H1 (cell line): ENCODE results near the gene TASOR2. TPM values are rescaled to one million over a fixed set of nuclear protein-coding genes. Genes with fewer than 3 reads are reported as not detected.

Source experiments
- CTCF ChIA-PET: fragments of 300-600 bp; sonication (Branson Sonifier 250); formaldehyde crosslinking; loops from one replicate; lab custom pipeline; 2021; ENCODE audit not compliant: partially characterized antibody; lab: Charles Lee
- POLR2A ChIA-PET: fragments of 300-600 bp; sonication (Branson Sonifier 250); formaldehyde crosslinking; loops from one replicate; lab custom pipeline; 2021; ENCODE audit warnings: inconsistent platforms; ENCODE audit not compliant: partially characterized antibody; lab: Charles Lee
- DNase-seq, 2 experiments: peaks; one replicate each; pipeline versions ENCODE4 v3.0.0 to v3.0.0-alpha.2; 2010 to 2022; ENCODE audit warnings: low spot score in 2 of 2, low read depth in 1 of 2, mixed read lengths in 1 of 2
- FAIRE-seq: peaks from 2 replicates; lab custom pipeline; 2011; peaks lifted over from hg19 to GRCh38; lab: Jason Lieb, UNC
- H2AFZ ChIP-seq: 2 replicates; pipeline ENCODE4 v1.8.1; 2012; ENCODE audit warnings: low read length, inconsistent platforms
- H2AK5ac ChIP-seq: 2 replicates; pipeline ENCODE4 v1.6.1; 2013; ENCODE audit warnings: low read depth, low read length
- H2BK120ac ChIP-seq: replicated peaks from 2 replicates; pipeline ENCODE3; 2013; ENCODE audit warnings: low read depth, low read length, inconsistent platforms
- H2BK12ac ChIP-seq: 2 replicates; pipeline ENCODE4 v1.6.1; 2013; ENCODE audit warnings: low read depth, low read length
- H2BK15ac ChIP-seq: 2 replicates; pipeline ENCODE4 v1.6.1; 2013; ENCODE audit warnings: low read length
- H2BK20ac ChIP-seq: 2 replicates; pipeline ENCODE4 v1.6.1; 2013; ENCODE audit warnings: low read length
- H2BK5ac ChIP-seq: 2 replicates; pipeline ENCODE4 v1.6.1; 2013; ENCODE audit warnings: low read depth, low read length
- H3K14ac ChIP-seq: 2 replicates; pipeline ENCODE4 v1.6.1; 2013; ENCODE audit warnings: inconsistent platforms; ENCODE audit not compliant: insufficient read length
- H3K18ac ChIP-seq: 2 replicates; pipeline ENCODE4 v1.6.1; 2013; ENCODE audit warnings: low read length; ENCODE audit errors: extremely low read depth
- H3K23ac ChIP-seq: 2 replicates; pipeline ENCODE4 v1.6.1; 2013; ENCODE audit warnings: inconsistent platforms; ENCODE audit not compliant: insufficient read length
- H3K23me2 ChIP-seq: 2 replicates; pipeline ENCODE4 v1.6.1; 2013; ENCODE audit warnings: low read depth, low read length
- H3K27ac ChIP-seq: 2 replicates; pipeline ENCODE4 v1.6.1; 2011; ENCODE audit warnings: low read depth, low read length, inconsistent platforms
- H3K27me3 ChIP-seq, 4 experiments: replicated peaks in 1 of 4; 1 replicate in 1 of 4; 2 replicates in 3 of 4; pipeline versions ENCODE4 v1.6.1 to v1.8.1; 2011 to 2013; ENCODE audit warnings: low read length in 3 of 4, mild to moderate bottlenecking in 3 of 4, inconsistent platforms in 2 of 4, mixed read lengths in 2 of 4, moderate library complexity in 1 of 4; ENCODE audit not compliant: control insufficient read depth in 3 of 4, insufficient read depth in 3 of 4; ENCODE audit errors: extremely low read depth in 1 of 4
- H3K36me3 ChIP-seq, 4 experiments: 2 replicates each; pipeline versions ENCODE4 v1.6.1 to v1.8.1; 2011 to 2013; ENCODE audit warnings: mild to moderate bottlenecking in 4 of 4, low read length in 3 of 4, moderate library complexity in 2 of 4, control low read depth in 1 of 4, inconsistent platforms in 1 of 4; ENCODE audit not compliant: insufficient read depth in 4 of 4, control insufficient read depth in 2 of 4
- H3K4ac ChIP-seq: replicated peaks from 2 replicates; pipeline ENCODE3; 2013; ENCODE audit warnings: low read length, low read depth, mixed read lengths, inconsistent platforms; ENCODE audit not compliant: insufficient read length
- H3K4me1 ChIP-seq, 4 experiments: replicated peaks in 1 of 4; 1 replicate in 1 of 4; 2 replicates in 3 of 4; pipeline versions ENCODE4 v1.6.1 to v1.8.1; 2011 to 2013; ENCODE audit warnings: low read length in 3 of 4, inconsistent platforms in 2 of 4, mixed read lengths in 1 of 4; ENCODE audit not compliant: insufficient read depth in 4 of 4, control insufficient read depth in 3 of 4
- H3K4me2 ChIP-seq, 2 experiments: 2 replicates each; pipeline versions ENCODE4 v1.6.1 to v1.8.1; 2011 to 2013; ENCODE audit warnings: low read depth in 2 of 2, low read length in 2 of 2, control low read depth in 1 of 2, inconsistent platforms in 1 of 2, mild to moderate bottlenecking in 1 of 2; ENCODE audit not compliant: insufficient read depth in 1 of 2
- H3K4me3 ChIP-seq, 4 experiments: fragments of 200-600, 300-600 bp in 1 of 4; sonication (generic), shearing (Covaris generic), sonication (Bioruptor Twin) in 1 of 4; 2 replicates each; pipeline versions ENCODE4 v1.5.1 to v1.8.1; 2011 to 2016; ENCODE audit warnings: low read length in 4 of 4, low read depth in 3 of 4, control low read depth in 2 of 4, inconsistent platforms in 2 of 4, mild to moderate bottlenecking in 2 of 4, mixed read lengths in 1 of 4, moderate library complexity in 1 of 4; ENCODE audit not compliant: insufficient read depth in 2 of 4; ENCODE audit errors: extremely low read depth in 1 of 4
- H3K56ac ChIP-seq: replicated peaks from 2 replicates; pipeline ENCODE3; 2013; ENCODE audit warnings: low read depth, mild to moderate bottlenecking, mixed read lengths, low read length, inconsistent platforms; ENCODE audit not compliant: insufficient read length
- H3K79me1 ChIP-seq: 2 replicates; pipeline ENCODE4 v1.6.1; 2013; ENCODE audit warnings: low read depth, low read length, control low read depth
- H3K79me2 ChIP-seq, 2 experiments: 2 replicates each; pipeline versions ENCODE4 v1.6.1 to v1.8.1; 2012 to 2013; ENCODE audit warnings: low read length in 2 of 2, mild to moderate bottlenecking in 2 of 2, inconsistent platforms in 1 of 2; ENCODE audit not compliant: insufficient read depth in 2 of 2, control insufficient read depth in 1 of 2
- H3K9ac ChIP-seq, 4 experiments: replicated peaks in 1 of 4; 1 replicate in 1 of 4; 2 replicates in 3 of 4; pipeline versions ENCODE4 v1.6.1 to v1.8.1; 2011 to 2013; ENCODE audit warnings: low read depth in 3 of 4, low read length in 3 of 4, control low read depth in 2 of 4, mild to moderate bottlenecking in 2 of 4, moderate library complexity in 2 of 4, inconsistent platforms in 1 of 4; ENCODE audit errors: extremely low read depth in 1 of 4
- H3K9me3 ChIP-seq, 2 experiments: 2 replicates each; pipeline versions ENCODE4 v1.6.1 to v1.8.1; 2012 to 2013; ENCODE audit warnings: mild to moderate bottlenecking in 2 of 2, moderate library complexity in 2 of 2, control low read depth in 1 of 2, inconsistent platforms in 1 of 2, low read depth in 1 of 2, low read length in 1 of 2, mixed read lengths in 1 of 2; ENCODE audit not compliant: insufficient read depth in 2 of 2
- H4K20me1 ChIP-seq, 2 experiments: replicated peaks in 1 of 2; 2 replicates each; pipeline versions ENCODE3 to v1.8.1; 2011 to 2013; ENCODE audit warnings: inconsistent platforms in 2 of 2, low read length in 2 of 2, mild to moderate bottlenecking in 1 of 2; ENCODE audit not compliant: insufficient read depth in 2 of 2, control insufficient read depth in 1 of 2
- H4K5ac ChIP-seq: 2 replicates; pipeline ENCODE4 v1.6.1; 2013; ENCODE audit warnings: low read length, low read depth, mixed read lengths, inconsistent platforms; ENCODE audit not compliant: insufficient read length
- H4K8ac ChIP-seq: 2 replicates; pipeline ENCODE4 v1.8.0; 2013; ENCODE audit warnings: mild to moderate bottlenecking, moderate library complexity, low read length, inconsistent platforms; ENCODE audit not compliant: insufficient read depth; ENCODE audit errors: extremely low read depth
- H4K91ac ChIP-seq: replicated peaks from 2 replicates; pipeline ENCODE3; 2013; ENCODE audit warnings: low read length, mixed read lengths, inconsistent platforms; ENCODE audit not compliant: insufficient read length
- CBX8 ChIP-seq: fragments of 300-800, 300-1000 bp; sonication (generic); IDR thresholded peaks from 2 replicates; pipeline ENCODE4 v1.7.1; 2016; ENCODE audit warnings: low read depth, low read length, borderline replicate concordance
- CTBP2 ChIP-seq: IDR thresholded peaks from 2 replicates; pipeline ENCODE4 v1.7.0; 2011; ENCODE audit warnings: borderline replicate concordance, mild to moderate bottlenecking, moderate library complexity, mixed read lengths, low read length; ENCODE audit not compliant: insufficient read depth, insufficient read length
- POLR2AphosphoS5 ChIP-seq: IDR thresholded peaks from 2 replicates; pipeline ENCODE4 v1.6.1; 2011; ENCODE audit warnings: low read depth, low read length
- TAF7 ChIP-seq: optimal IDR thresholded peaks from 2 replicates; pipeline ENCODE3; 2011; ENCODE audit warnings: low read depth, mild to moderate bottlenecking, inconsistent platforms, low read length, moderate library complexity, borderline replicate concordance
- WGBS, 2 experiments: shearing (Covaris generic) in 1 of 2; methylation state at CpG; one replicate each; pipeline versions ENCODE4 v1.1.6 to v1.1.7; 2013 to 2015; ENCODE audit warnings: low lambda C conversion rate in 2 of 2, mixed read lengths in 2 of 2, inconsistent platforms in 1 of 2, low coverage in 1 of 2, missing lambda C conversion rate in 1 of 2; ENCODE audit not compliant: insufficient replicate concordance in 2 of 2, insufficient coverage in 1 of 2, insufficient read length in 1 of 2; ENCODE audit errors: extremely low coverage in 1 of 2, missing lambda C conversion rate in 1 of 2; 5-methylcytosine and 5-hydroxymethylcytosine counted together
- polyA plus RNA-seq, 7 experiments: library from polyadenylated mRNA; depleted of rRNA in 3 of 7; stranded (reverse) in 5 of 7; unstranded in 2 of 7; fragments of >200 nt in 5 of 7; fragments of 200-250 nt in 2 of 7; gene quantifications; 1 replicate in 5 of 7; 2 replicates in 1 of 7; 4 replicates in 1 of 7; pipeline versions ENCODE4 v1.2.1 to v1.2.3, GENCODE V29; 2011 to 2013; ENCODE audit warnings: missing spikeins in 2 of 7, mixed read lengths in 2 of 7
- total RNA-seq: library from RNA; stranded (reverse); fragmentation: NEBNext Ultra II Directional; extraction: Animal tissue kit (Norgen Biotek cat#: 25700); gene quantifications from 2 replicates; pipeline ENCODE4 v1.2.1, GENCODE V29; 2021

The TASOR2 gene
- total and polyA plus RNA-seq, 2 of the 8 experiments (the other 6 are each of a cell fraction or from before 2014, with no cell fraction given): 13.1 to 74.9 TPM

GRCh38 chr10:5723692-5724091 lies 39.1 kb downstream of the TASOR2 start:
- no peak overlapping the region for H2AFZ ChIP-seq
- H2BK120ac ChIP-seq: no peak overlapping the region
- H3K79me1 ChIP-seq: no peaks in the 10 kb centered on the region
- H3K27me3 ChIP-seq: no peaks in the 10 kb centered on the region
- no peaks in the 10 kb centered on the region for H3K9me3 ChIP-seq
- H3K18ac ChIP-seq: no peak overlapping the region
- H4K91ac ChIP-seq: no peak overlapping the region
- 90% methylated on average over 2 of the region's 2 CpGs; no CpG with 5 or more reads in 1 of the 2 experiments for WGBS, 2 experiments
- H2BK5ac ChIP-seq: no peak overlapping the region
- no peak overlapping the region for H3K4me2 ChIP-seq
- TF ChIP-seq TAF7 (no peak), CBX8 (no peak), CTBP2 (no peak), POLR2AphosphoS5 (no peak)
- no peak overlapping the region for H4K8ac ChIP-seq
- no peak overlapping the region for H3K56ac ChIP-seq
- POLR2A ChIA-PET: no interaction called here
- H3K4me1 ChIP-seq: no peaks in the 10 kb centered on the region
- CTCF ChIA-PET: no interaction called here
- peaks cover 0 to 37% (median 3%) of the 10 kb centered on the region in 4 experiments; a peak in 3 of 8 replicates for H3K36me3 ChIP-seq
- H3K23ac ChIP-seq: no peak overlapping the region
- no peak overlapping the region for H3K4ac ChIP-seq
- H2BK12ac ChIP-seq: no peak overlapping the region
- H3K4me3 ChIP-seq: no peak overlapping the region
- H3K79me2 ChIP-seq: 0 out of 4 replicates have a peak, but pooled peaks cover 0 to 11% of the 10 kb centered on the region in 2 experiments
- no peaks in the 10 kb centered on the region for H3K23me2 ChIP-seq
- H2BK15ac ChIP-seq: no peak overlapping the region
- FAIRE-seq (no peak), DNase-seq (no peak)
- H3K27ac ChIP-seq: no peak overlapping the region
- no peak overlapping the region for H2BK20ac ChIP-seq
- no peak overlapping the region for H3K14ac ChIP-seq
- peaks cover 0 to 3% of the 10 kb centered on the region in 2 experiments for H4K20me1 ChIP-seq
- no peak overlapping the region for H2AK5ac ChIP-seq
- no peak overlapping the region for H3K9ac ChIP-seq
- H4K5ac ChIP-seq: no peak overlapping the region
